ENCODE measurements around the gene TIGD6. TPM values are rescaled to one million over a fixed set of nuclear protein-coding genes. Genes with fewer than 3 reads are reported as not detected.

The TIGD6 gene
- total and polyA plus RNA-seq, 9 of the 15 experiments (the other 6 are each of a cell fraction or from before 2014, with no cell fraction given), result 1.8 to 6.3 (median 3.9) TPM

DNA sequence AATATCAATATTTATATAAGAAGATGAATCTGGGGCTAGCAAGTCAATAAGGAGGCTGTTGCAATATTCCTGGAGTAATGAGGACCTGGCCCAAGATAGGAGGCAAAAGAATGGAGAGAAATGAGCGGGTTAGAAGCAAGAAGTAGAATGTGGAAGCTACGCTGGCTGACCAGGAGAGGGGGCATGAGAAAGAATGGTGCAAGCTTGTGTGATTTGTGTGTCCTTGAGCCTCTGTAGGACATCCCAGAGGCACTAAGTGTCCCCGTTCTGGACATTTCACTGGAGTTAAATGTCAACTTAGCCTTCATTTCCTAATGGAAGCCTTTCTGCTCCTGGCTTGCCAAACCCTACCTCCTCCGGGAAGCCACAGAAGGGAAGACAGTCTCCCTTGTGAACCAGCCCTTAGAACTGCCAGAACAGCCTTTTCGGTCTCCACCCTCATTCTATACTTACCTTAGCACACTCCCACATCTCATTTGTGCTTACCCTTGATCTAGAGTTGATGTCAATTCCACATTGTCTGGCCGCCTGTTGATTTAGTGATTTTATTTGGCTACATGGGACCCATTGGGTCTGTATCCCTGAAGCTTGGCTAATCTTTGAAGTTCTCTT lies 49.2 kb downstream of the TIGD6 start:
- H3K4me3 ChIP-seq, result no peak overlapping the region
- intact Hi-C loops (cut with micrococcal nuclease), result no loop called here
- no peaks in the 10 kb centered on the region for H3K36me3 ChIP-seq (ENCODE audit: control insufficient read depth, insufficient read depth, low read length)
- peak overlapping the region; percentile 91 for H2AFZ ChIP-seq (ENCODE audit: low read depth, low read length)
- DNase-seq (ENCODE audit: extremely low read depth in 1 of 4, low spot score in 3 of 4) (peak; percentile 44 to 62 (median 53)), FAIRE-seq (peak; percentile 23), ATAC-seq (peak; percentile 94)
- ChIA-PET CTCF (ENCODE audit: low intra/inter-chr PET ratio) (interaction anchor here (0.5 kb wide), 1 partner anchor 17 kb away, joined by 4 read pairs; no protein-coding TSS in a partner anchor), POLR2A (interaction anchor here (0.7 to 2.3 kb wide), 7 partner anchors 8 to 100 kb away, joined by 3 to 12 read pairs (median 3); partner anchors contain the start of gene SLC26A2)
- no peaks in the 10 kb centered on the region for H3K9me3 ChIP-seq (replicated peaks; ENCODE audit: control insufficient read depth, insufficient read depth, low read depth, low read length)
- H3K27me3 ChIP-seq (ENCODE audit: control insufficient read depth in 2 of 2, insufficient read depth in 2 of 2, low read length in 2 of 2), result no peaks in the 10 kb centered on the region
- H3K27ac ChIP-seq (ENCODE audit: extremely low read depth, low read depth, low read length), result 0 out of 3 replicates have a peak overlapping the region, but pooled peaks have one; percentile 8
- peak overlapping the region; percentile 57 for H3K4me2 ChIP-seq (ENCODE audit: insufficient read depth, low read length)
- H4K20me1 ChIP-seq (replicated peaks; ENCODE audit: control insufficient read depth, insufficient read depth, low read length), result no peaks in the 10 kb centered on the region
- H3K9ac ChIP-seq (ENCODE audit: insufficient read depth in 1 of 2, low read depth in 2 of 2, low read length in 2 of 2), result peak overlapping the region in 1 of 2 experiments; percentile 17; a peak in 1 of 4 replicates
- BruUV-seq (replicated peaks), result no TSS peak
- in situ Hi-C loops (cut with MboI), result no loop called here
- no peaks in the 10 kb centered on the region for H3K9me1 ChIP-seq (ENCODE audit: control insufficient read depth, insufficient read depth, low read length)
- peaks cover 0 to 8% of the 10 kb centered on the region in 2 experiments; a peak in 2 of 5 replicates for H3K4me1 ChIP-seq (replicated peaks in 1 of 2; ENCODE audit: control insufficient read depth in 2 of 2, insufficient read depth in 2 of 2, low read length in 2 of 2)
- WGBS (ENCODE audit: insufficient coverage, low coverage, missing lambda C conversion rate), result 17% methylated on average over 6 of the region's 6 CpGs
- H3K79me2 ChIP-seq (ENCODE audit: control insufficient read depth, insufficient read depth, low read length), result no peaks in the 10 kb centered on the region
- TF ChIP-seq IFI16 (CRISPR knock-in tag; IDR thresholded peaks at IDR 0.05), result no peak
- TF ChIP-seq, protein P1, sequence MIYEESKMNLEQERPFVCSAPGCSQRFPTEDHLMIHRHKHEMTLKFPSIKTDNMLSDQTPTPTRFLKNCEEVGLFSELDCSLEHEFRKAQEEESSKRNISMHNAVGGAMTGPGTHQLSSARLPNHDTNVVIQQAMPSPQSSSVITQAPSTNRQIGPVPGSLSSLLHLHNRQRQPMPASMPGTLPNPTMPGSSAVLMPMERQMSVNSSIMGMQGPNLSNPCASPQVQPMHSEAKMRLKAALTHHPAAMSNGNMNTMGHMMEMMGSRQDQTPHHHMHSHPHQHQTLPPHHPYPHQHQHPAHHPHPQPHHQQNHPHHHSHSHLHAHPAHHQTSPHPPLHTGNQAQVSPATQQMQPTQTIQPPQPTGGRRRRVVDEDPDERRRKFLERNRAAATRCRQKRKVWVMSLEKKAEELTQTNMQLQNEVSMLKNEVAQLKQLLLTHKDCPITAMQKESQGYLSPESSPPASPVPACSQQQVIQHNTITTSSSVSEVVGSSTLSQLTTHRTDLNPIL (CRISPR knock-in tag; IDR thresholded peaks at IDR 0.05), result no peak
- TF ChIP-seq ESRRA (IDR thresholded peaks at IDR 0.05; ENCODE audit: borderline replicate concordance, low read depth), result peak; percentile 91
- no peak for TF ChIP-seq PHF21A (IDR thresholded peaks at IDR 0.05; ENCODE audit: borderline replicate concordance, low read depth)
- TF ChIP-seq SOX6 (IDR thresholded peaks at IDR 0.05), result no peak
- TF ChIP-seq RBM14 (IDR thresholded peaks at IDR 0.05; ENCODE audit: borderline replicate concordance, insufficient read depth, low read depth, low read length), result no peak
- no peak for TF ChIP-seq ZNF79 (CRISPR knock-in tag; IDR thresholded peaks at IDR 0.05; ENCODE audit: low read depth)
- peak in 1 of 3 experiments; percentile 9 for TF ChIP-seq YY1 (IDR thresholded peaks at IDR 0.05; ENCODE audit: borderline replicate concordance in 1 of 3, control insufficient read depth in 1 of 3, extremely low read depth in 1 of 3, insufficient read depth in 3 of 3, insufficient read length in 1 of 3, insufficient replicate concordance in 2 of 3, low read depth in 1 of 3, low read length in 2 of 3)
- TF ChIP-seq RCOR1 (IDR thresholded peaks at IDR 0.05; ENCODE audit: borderline replicate concordance in 1 of 2, low read depth in 2 of 2, low read length in 2 of 2), result 0 out of 4 replicates have a peak, but pooled peaks of 1 of the 2 experiments have one; percentile 15
- no peak for TF ChIP-seq KDM4B (IDR thresholded peaks at IDR 0.05; ENCODE audit: borderline replicate concordance in 2 of 2, low read depth in 1 of 2)
- no peak for TF ChIP-seq PML (IDR thresholded peaks at IDR 0.05; ENCODE audit: low read length)
- TF ChIP-seq CTBP1 (IDR thresholded peaks at IDR 0.05; ENCODE audit: borderline replicate concordance), result peak; percentile 33; the same call in 1 of the 2 replicates
- TF ChIP-seq ZNF134 (CRISPR knock-in tag; conservative IDR thresholded peaks at IDR 0.05), result no peak
- TF ChIP-seq PHB (CRISPR knock-in tag; IDR thresholded peaks at IDR 0.05), result 0 out of 2 replicates have a peak, but pooled peaks have one; percentile 40
- TF ChIP-seq ZSCAN29 (IDR thresholded peaks at IDR 0.05), result no peak
- TF ChIP-seq, protein P2, sequence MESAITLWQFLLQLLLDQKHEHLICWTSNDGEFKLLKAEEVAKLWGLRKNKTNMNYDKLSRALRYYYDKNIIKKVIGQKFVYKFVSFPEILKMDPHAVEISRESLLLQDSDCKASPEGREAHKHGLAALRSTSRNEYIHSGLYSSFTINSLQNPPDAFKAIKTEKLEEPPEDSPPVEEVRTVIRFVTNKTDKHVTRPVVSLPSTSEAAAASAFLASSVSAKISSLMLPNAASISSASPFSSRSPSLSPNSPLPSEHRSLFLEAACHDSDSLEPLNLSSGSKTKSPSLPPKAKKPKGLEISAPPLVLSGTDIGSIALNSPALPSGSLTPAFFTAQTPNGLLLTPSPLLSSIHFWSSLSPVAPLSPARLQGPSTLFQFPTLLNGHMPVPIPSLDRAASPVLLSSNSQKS (CRISPR knock-in tag; IDR thresholded peaks at IDR 0.05), result no peak
- TF ChIP-seq BACH1 (tag; IDR thresholded peaks at IDR 0.05), result no peak
- no peak for TF ChIP-seq NFE2 (IDR thresholded peaks at IDR 0.05; ENCODE audit: low read depth)
- TF ChIP-seq RBM15 (IDR thresholded peaks at IDR 0.05; ENCODE audit: insufficient read depth, low read length), result no peak
- TF ChIP-seq CEBPB (tag; IDR thresholded peaks at IDR 0.05), result peak; percentile 40; the same call in 1 of the 2 replicates
- no peak for TF ChIP-seq SRF (CRISPR knock-in tag; IDR thresholded peaks at IDR 0.05)
